ENCODE data around the gene USP30.

The USP30 gene

DNA sequence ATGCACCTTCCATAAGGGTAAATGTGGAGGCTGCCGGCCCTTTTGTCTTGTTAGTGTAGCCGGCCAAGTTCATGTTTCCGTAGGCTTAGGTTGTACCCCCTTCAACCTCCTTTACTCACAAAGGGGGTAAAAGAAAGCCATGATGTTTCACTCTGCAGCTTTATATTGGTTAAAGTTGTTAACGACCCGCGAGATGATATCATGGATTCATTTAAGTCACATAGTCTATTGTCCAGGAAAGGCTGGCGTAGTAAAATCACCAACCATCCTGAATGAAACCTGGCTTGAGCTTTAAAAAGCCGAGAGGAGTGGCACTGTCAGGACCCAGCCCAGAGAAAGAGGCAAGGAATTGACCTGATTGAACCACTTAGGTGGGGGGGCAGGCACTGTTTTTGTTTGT lies 46.3 kb downstream of the USP30 start:
- DNase-seq = no peak

DNA sequence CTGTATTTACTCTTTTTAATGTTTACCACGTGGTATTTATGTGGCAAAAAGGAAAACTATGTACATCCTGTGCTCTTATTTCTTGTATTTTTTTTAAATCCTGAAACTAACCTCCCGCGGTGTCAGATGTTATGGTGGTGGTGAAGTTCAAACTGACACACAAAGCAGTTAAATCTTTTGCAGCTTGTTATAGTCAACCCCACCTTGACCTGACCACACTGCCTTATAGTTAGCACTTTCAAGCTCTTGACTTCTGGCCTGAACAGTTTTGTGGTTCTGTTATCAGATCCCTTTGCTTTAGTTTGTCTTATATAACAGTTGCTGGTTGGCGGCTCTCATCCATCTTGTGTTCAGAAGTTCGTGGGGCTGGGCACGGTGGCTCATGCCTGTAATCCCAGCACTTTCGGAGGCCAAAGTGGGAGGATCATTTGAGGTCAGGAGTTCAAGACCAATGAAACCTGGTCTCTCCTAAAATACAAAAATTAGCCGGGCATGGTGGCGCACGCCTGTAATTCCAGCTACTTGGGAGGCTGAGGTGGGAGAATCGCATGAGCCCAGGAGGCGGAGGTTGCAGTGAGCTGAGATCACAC lies 47.1 kb downstream of the USP30 start:
- no peak for DNase-seq

DNA sequence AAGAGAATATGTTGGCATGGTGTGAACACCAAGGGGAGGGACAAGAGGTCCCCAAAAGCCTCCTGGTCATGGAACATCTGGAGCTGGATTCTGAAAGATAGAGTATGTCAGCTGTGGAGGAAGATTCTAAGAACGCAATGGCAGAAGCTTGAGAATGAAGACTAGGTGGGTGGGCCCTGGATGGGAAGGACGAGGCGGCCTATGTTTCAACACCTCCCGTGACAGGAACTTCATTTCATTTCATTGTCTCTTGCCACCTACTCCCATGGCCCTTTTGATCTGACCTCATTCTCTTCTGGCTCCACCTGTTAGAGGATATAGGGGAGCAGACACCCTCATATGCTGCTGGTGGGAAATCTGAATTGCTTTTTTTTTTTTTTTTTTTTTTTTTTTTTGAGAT lies 48.4 kb downstream of the USP30 start:
- no peak for DNase-seq

DNA sequence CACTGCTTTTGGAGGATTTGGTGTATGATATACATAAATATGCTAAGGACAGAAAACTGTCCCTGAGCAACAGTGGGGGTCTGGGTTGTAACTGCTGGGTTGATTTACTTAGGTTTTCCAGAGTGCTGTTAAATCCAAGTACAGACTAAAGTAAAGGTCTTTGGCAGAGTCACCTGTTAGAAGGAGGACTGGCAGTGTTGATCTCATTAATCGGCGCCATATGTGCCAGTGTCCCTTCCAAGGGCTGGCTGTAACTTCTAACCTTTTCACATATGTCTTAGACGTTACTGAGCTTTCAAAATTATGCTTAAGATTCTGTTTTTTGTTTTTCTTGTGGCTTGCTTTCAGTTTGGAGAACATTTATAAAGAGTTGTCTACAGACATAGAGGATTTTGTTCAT lies 50.1 kb downstream of the USP30 start:
- no peak for DNase-seq

DNA sequence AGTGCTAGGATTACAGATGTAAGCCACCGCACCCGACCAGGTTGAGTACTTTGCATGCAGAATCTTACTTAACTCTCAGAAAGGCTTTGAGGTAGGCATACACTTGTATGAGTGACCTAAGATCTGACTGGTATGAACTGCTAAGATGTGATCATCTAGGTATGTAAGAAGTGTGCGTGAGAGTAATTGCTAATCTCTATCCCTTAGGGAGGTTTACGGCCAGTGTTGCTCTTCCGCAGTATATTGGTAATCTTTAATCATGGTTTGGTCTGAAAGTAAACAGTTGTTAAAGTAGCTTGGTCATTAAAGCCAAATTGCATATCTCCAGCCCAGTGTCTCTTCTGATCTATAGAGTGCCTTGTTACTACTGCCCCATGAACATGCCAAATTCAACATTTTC lies 52.8 kb downstream of the USP30 start:
- no peak for DNase-seq

DNA sequence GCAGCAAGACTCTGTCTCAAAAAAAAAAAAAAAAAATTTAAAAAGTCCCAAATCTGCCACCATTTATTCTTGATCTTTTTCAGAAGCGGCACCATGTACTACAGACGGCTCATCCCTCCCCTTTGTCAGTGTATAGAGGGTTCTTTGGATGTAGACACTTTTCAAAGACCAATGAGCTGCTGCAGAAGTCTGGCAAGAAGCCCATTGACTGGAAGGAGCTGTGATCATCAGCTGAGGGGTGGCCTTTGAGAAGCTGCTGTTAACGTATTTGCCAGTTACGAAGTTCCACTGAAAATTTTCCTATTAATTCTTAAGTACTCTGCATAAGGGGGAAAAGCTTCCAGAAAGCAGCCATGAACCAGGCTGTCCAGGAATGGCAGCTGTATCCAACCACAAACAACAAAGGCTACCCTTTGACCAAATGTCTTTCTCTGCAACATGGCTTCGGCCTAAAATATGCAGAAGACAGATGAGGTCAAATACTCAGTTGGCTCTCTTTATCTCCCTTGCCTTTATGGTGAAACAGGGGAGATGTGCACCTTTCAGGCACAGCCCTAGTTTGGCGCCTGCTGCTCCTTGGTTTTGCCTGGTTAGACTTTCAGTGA lies 57.5 kb downstream of the USP30 start:
- no peak for DNase-seq

DNA sequence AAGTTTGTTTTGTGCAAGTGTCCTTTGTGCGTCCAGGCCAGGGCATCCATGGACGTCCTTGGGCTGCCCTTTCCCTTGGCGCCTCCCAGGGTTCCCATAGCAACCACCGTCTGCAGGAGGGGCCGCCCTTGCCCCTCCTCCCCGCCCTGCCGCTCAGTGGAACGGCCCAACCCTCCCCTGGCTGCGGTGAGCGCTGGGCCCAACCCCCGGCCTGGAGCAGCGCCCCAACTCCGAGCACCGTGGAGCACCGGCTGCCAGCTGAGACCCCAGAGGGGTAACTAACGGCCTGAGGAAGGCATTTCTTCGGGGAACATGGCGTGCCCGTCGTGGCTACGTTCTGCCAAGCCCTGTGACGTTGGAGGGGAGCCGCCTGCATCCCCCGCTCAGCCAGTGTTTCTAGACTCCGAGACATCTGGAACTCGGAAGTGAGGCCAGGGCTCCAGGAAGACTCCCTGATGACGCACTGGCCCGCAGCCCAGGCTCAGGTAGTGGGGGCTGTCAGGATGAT lies 58.7 kb downstream of the USP30 start:
- DNase-seq = peak; percentile 91

DNA sequence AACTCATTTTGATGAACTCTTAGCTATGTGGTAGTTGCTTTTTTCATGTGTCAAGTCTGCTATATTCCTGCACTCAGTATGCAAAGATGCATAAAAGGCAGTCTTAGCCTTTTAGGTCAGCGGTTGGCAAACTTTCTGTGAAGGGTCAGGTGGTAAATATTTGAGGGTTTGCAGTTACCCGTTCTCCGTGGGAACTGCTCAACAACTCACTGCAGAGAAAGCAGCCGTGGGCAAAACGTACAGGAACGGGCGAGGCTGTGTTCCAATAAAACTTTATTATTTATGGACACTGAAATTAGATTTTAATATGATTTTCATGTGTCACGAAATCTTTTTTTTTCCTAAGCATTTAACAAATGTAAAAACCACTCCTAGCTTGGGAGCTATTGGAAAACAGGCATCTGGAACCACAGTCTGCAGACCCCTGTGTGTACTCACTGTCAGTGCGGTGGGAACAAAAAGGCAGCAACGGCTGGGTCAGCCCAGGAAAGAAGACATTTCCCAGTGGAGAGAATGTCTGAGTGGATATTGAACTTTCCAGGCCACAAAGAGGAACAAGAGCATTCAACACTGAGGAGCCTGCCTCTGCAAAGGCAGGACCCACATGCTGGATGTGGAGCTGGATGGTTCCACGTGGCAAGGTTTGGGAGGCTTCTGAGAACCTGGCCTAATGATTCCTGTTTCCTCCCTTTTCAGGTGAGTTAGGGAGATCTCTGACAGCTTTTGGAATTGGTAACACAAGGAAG lies 60.5 kb downstream of the USP30 start:
- no peak for DNase-seq

DNA sequence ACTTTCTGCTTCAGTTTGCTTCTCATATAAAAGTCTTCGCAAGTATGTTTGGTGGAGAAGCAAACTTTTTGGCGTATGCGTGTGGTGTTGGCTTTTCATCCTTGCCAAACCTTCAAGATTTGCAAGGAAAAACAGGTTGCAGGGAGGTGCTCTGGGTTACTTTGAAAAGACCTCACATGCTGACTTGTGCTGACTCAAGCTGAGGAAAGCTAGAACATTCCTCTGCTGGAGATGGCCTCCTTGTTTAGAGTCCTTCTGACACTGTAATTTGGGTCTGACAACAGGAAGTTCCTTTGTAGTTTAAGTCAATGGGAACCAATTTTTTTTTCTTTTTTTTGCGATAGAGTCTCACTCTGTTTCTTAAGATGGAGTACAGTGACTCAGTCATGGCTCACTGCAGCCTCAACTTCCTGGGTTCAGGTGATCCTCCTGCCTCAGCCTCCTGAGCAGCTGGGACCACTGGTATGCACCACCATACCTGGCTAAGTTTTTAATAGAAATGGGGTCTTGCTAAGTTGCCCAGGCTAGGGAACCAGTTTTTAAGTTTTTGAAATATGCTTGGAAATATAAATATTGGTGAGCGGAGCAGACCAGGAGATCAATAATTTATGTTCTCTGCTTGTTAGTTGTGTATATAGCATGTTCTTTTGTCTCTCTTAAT lies 61.4 kb downstream of the USP30 start:
- no peak for DNase-seq

DNA sequence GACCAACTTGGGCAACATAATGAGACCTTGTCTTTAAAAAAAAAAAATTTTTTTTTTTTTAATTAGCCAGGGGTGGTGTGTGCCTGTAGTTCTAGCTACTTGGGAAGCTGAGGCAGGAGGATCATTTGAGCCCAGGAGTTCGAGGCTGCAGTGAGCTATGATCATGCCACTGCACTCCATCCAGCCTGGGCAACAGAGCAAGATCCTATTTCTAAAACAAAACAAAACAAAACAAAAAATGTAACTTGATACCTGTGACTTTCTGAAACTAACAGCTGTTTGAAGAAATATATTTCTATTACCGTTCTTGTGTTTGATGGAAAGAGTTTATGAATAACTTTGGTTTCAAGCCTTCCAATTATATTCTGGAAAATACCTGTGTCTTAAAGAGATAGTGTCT lies 62.3 kb downstream of the USP30 start:
- DNase-seq = no peak

DNA sequence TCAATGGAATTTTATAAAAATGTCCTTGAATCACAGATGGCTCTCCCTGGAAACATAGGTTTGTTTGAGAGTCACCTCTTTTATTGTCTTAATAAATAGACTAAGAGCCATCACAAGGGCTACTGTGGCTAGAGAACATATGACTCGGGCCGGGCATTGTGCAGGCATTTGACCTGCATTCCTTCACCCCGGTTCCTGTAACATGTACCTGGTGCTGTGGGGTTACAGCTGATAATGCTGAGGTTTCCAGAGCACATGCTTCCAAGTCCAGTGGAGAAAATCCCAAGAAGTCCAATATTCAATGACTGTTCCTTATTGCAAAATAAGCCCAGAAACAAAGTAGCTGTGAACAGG lies 63.0 kb downstream of the USP30 start:
- no peak for DNase-seq

DNA sequence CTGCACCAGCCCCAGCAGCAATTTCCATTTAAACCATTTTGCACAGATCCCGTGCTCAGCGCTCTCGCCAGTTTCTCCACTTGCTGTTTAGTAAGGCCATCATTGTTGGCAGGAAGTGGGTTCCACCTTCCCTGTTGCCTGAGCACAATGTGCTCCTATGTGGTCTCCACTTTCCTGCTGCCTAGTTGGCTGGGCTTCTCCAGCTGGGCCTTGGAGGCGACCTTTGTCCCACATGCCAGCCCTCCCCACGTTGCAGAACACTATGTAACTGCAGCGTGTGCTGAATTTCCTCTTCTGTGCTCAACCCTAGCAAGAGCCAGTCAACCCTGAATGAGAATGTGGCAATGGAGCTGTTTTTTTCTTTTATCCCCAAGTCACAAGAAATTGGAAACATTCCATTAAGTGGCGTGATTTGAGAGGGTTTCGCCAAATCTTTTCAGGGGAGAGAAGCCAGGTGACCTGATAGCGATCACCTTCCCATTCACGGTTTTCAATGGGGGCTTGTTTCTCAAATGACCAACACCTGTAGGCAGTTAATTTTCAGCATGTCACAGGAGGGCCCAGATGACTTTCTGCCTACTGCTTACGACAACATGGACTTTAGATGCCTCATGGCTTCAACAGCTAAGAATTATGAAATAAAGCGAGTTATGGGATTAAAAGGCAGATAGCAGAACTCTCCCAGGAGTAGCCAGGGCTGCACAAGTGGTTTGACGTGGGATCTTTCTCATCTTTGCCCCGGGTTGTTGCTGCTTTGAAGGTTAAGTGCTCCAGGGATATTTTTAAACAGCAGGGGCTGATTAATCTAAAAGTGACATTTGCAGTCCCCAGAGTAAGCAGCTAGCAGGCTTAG lies 63.6 kb downstream of the USP30 start, which contains the start of gene ACACB:
Gene ACACB, plus strand, starts transcription at position 830 of the 853 bp plus-strand sequence. CDS start 22,819 bp downstream, outside the sequence.
- DNase-seq = peak; percentile 34

DNA sequence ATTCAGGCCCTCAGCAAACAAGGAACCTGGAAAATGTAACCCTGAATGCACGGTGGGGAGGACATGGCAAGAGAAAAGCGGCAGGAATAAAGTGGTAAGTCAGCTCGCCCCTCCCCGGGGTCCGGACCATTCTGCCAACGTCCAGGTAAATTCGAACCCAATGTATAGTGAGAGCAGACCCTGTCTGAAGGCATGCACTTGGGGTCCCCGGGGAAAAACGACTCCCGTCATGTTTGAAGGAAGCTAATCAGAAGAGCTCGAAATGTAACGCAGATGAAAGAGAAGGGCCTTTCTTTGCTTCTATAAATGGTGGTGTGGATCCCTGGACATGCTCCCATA lies 64.2 kb downstream of the USP30 start:
- DNase-seq = no peak

DNA sequence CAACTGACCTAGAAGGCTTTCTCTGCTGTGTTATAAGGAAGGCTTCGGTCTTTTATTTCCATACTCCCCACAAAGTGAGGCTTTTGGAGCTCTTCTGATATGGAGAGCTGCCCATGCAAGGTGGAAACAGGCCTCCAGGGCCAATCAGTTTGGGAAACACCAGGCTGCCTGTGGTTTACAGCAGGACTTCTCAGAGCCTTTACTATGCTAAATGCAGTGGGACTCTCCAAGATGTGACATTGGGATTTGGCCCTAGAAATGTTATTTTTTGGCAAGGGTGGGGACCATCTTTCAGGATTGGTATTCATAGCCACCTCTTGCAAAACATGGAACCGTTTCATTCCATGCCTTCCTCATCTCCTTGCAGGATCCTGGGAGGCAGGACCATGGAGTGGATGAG lies 67.7 kb downstream of the USP30 start:
- no peak for DNase-seq

DNA sequence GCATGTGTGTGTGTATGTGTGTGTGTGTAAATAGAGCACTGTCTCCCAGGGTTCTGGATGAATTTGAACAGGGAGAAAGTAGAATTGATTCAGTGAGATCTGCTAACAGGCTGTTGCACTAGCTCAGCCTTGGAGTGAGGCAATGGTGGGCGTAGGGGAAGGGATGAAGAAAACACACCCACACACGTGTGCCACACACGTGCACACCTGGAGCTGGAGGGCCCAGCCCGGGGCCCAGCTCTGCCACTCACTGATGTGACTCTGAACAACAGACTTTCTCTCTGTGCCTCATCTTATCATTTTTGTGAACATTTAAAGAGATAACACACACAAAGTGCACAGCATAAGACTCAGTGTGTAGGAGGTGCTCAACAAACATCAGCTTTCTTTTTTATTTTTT lies 68.2 kb downstream of the USP30 start:
- DNase-seq = no peak

DNA sequence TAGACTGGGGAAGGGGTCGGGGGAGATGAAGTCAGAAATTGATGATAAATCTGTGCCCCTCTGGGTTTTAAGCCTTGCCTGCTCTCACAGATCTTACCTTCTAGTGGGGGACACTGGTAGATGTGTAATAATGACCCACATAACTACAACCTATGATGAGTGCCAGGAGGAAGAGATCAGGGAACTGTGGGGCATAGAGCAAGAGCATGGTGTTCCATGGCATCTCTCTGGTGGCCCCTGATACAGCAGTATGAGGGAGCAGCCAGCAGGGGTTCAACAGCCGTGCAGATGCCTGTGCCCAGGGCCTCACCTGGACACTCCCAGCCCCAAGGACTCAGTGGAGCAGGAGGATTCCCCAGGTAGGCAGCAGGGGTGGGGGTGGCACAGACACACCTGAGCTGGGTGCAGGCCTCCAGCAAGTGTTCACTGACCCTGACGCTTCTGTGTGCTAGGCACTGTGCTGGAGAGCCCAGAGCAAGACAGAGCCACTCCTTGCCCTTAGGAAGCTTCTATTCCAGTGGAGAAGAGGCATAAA lies 69.0 kb downstream of the USP30 start:
- DNase-seq = no peak

DNA sequence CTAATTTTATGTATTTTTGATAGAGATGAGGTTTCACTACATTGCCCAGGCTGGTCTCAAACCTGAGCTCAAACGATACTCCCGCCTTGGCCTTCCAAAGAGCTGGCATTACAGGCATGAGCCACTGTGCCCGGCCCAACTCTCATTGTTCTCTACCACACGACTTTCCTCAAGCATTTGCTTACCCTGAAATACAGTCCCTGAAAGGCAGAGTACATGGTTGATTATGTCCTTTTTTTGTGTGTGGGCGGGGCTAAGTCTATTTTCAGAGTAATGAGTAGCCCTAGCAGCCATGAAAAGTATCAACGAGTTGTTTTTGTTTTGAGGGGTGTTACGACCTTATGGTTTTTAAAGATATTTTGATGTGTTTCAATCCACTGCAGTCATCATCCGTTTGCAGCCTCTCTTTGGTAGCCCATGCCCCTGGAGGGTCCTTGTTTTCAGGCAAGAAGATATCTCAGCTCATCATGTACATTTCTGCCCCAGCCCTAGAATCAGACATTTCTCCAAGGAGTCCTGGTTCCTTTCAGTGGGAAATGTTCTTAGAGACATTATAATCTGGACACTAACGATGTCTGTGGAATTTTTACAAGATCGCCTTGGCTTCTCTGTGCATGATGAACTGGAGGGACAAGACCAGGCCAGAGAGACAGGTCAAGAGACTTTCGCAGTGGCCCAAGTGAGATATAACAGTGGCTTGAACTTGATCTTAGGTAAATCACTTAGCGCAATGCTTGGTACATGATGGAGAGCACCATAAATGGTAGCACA lies 72.7 kb downstream of the USP30 start:
- DNase-seq = no peak

DNA sequence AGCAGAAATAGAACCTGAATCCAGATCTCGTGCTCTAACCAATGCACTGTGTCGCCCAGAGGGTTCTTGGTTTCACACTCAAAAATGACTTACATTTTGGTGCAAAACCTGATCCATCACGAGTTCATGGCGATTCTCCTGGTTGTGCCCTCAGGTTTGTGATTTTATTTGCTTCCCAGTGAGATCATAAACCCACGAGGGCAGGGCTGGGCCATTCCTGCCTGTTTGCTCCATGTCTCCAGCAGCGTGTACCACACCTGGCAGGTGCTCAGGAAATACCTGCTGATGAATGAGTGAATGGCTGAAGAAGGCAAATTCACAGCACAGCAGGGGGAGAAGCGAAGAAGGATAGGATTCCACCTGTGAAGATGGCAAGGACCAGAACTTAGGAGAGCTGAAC lies 73.4 kb downstream of the USP30 start:
- no peak for DNase-seq

DNA sequence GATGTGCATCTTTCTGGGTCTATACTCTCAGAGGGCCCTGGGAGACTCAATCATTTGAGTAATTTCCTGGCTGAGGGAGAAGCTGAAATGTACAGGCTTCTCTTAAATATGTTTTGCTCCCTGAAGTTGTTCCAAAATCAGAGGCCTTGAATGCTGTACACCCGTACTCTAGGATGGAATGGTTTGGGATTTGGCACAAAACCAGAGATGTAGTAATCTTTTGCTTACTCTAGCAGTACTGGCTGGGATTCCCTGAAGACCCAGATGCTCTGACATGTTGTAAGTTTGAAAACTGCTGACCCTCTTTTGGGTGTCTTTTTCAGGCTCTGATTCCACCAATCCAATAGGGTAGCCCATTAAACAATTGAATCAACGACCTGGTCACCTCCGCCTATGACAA lies 74.4 kb downstream of the USP30 start:
- no peak for DNase-seq

DNA sequence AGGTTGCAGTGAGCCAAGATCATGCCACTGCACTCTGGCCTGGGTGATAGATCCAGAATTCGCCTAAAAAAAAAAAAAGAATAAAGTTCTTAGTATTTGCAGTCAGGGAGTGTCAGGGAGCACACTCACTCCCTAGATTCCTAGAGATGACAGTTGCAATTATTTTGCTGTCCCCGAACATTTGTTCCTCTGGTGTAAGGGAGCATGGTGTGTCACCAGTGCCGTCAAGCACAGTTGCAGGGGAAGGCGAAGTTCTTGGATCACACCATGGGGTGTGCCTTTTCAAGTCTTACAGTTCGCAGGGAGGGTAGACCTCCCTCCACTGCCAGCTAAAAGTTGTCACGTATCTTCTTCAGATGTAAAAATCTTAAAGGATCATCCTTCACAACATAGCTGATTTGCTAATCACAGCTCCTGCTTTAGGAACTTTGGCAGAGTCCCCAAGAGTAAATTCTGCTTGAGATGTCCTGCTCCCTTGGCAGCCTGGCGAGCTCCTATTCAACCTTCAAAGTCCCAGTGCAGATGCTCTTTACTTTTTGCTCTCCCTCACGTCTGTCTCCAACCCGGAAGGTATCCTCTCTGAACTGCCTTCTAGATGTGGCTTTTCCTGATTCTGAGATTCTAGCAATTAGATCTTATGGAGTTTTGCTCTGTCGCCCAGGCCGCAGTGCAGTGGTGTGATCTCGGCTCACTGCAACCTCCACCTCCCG lies 75.3 kb downstream of the USP30 start:
- DNase-seq = no peak
